ENCODE measurements around the gene CCNA2.

Gene CCNA2

DNA sequence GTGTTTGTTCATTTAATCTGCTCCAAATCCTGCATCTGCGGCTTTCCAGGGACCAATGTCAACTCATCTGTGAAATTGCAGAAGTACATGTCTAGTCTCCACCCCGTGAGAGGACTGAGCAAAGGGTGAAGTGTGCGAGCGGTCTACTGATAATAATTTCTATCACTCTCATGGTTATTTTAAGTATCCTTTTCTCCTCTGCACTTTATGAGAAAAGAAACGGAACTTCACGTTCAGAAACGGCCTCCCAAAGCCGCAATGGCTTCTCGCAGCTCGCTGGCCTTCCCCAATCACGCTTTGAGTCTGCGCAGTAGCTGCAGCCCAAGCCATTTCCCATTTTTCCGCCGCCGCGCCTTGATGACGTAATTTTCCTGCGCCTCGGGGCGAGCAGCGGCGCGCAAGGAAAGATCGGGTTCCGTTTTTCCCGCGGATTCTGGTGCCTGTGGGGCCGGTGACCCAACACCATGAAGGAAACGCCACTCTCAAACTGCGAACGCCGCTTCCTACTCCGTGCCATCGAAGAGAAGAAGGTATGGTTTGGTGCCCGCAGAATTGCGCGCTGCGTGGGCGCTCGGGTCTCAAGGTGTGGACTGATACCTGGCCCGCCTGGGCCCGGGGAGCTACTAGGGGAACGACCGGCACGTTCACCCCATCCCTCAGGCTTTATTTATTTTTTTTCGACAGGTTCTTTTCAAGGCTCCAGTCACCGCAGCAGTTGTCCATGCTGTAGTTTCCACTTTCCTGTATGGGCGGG, 22.5 kb downstream of the CCNA2 start, which contains the start of gene EXOSC9:
Gene EXOSC9 (plus strand): TSS at position 363 of the 754 bp plus-strand sequence. CDS start 102 bp downstream, at position 465.
- DNase-seq = peak; percentile 79

GRCh38 chr4:121800638-121800960, 23.1 kb downstream of the CCNA2 start:
- DNase-seq = no peak

DNA sequence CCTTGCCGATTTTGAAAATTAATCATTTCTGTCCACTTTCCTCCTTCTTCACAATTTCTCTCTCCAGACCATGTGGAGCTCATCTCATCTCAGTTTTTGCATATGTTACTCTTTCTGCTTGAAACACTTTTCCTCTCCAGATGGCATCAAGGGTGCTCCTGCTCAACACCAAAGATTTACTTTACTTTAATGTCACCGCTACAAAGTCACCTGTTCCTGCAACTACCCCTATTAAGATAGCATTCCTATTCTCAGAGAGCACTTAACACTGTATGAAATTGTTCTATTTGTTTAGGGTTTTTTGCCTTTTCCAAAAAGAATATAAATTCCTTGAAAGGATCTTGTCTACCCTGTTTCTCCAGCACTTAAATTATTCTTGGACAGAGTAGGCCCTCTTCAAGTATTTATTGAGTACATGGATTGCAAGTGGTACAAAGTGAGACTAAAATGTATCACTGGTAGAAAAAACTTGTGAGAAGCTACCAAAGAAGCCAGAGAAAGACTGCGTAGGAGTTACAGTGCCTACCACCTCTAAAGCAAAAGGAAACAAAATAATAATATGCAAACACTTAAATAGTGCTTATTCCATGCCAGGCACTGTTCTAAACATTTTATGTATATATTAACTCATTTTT, 23.7 kb downstream of the CCNA2 start:
- DNase-seq = no peak

GRCh38 chr4:121799208-121799823, 24.4 kb downstream of the CCNA2 start:
- DNase-seq = no peak

- no peak for DNase-seq
These were observed 27.4 kb downstream of the CCNA2 start for GRCh38 chr4:121796283-121796682.

GRCh38 chr4:121794505-121795188, 29.0 kb downstream of the CCNA2 start:
- no peak for DNase-seq

GRCh38 chr4:121792966-121793365, 30.7 kb downstream of the CCNA2 start:
- no peak for DNase-seq

DNA sequence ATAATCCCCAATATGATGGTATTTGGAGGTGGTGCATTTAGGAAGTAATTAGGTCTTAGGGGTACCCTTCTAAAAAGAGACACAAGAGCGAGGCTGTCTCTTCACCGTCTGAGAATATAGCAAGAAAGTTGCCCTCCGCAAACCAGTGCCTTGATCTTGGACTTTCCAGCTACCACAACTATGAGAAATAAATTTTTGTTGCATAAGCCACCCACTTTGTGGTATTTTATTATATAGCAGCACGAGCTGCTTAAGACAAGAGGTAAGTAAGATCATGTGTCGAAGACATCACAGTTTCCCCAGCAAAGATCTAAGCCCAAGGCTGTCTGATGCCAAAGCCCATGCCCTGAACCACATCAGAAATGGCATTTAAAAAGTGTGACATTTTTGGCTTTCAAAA, 32.2 kb downstream of the CCNA2 start:
- no peak for DNase-seq

DNA sequence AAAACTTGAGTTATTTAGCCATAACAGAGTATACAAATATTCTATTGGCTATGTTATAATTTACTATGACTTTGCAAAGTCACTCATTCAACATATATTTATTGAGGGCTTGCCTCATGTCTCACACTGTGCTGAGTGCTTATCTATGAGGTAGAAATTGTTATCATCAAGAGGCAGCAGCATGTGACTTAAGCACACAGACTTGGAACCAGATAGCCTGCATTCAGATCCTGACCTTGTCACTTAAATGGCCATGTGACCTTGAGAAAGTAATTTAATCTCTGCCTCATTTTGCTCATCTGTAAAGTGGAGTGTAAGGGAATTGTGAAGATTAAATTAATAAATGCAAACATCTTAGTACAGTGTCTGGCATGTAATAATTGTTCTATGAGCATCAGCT, 32.7 kb downstream of the CCNA2 start:
- DNase-seq = no peak

GRCh38 chr4:121789960-121790829, 33.5 kb downstream of the CCNA2 start:
- DNase-seq = no peak

DNA sequence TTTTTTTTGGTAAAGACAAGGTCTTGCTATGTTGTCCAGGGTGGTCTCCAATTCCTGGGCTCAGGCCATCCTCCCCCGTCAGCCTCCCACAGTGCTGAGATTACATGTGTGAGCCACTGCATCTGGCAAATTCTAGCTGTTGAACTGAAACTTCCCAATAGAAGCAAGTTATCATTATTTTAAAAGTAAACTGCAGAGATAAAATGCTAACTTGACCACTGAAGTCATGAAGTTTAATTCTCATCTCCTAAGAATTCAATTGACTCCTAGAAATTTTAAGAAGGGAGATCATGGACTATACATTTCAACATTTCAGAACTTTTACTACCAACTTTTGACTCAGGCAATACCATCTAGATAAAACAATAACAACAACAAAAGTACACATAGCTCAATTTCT, 34.2 kb downstream of the CCNA2 start:
- no peak for DNase-seq

DNA sequence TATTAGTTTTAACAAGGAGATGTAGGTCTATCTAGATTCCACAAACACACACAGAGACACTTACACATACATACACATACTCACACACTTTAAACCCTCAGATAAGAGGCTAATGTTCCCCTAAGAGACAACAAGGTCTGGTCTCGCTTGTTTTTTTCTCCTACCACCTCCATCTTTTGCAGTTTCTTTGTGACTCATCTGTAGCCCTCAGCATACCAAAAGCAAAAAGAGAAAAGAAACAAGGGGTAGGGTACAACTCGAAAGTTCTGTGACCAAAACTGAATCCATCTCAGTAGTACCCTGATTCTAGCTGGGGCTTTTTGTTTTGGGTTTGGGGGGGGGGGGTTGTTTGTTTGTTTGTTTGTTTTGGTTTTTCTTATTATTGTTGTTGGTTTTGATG, 34.8 kb downstream of the CCNA2 start:
- DNase-seq = no peak

GRCh38 chr4:121786221-121786620, 37.5 kb downstream of the CCNA2 start:
- DNase-seq = no peak

- DNase-seq = no peak
These were observed 38.2 kb downstream of the CCNA2 start for GRCh38 chr4:121785479-121785878.

- no peak for DNase-seq
These were observed 38.7 kb downstream of the CCNA2 start for GRCh38 chr4:121784975-121785374.

DNA sequence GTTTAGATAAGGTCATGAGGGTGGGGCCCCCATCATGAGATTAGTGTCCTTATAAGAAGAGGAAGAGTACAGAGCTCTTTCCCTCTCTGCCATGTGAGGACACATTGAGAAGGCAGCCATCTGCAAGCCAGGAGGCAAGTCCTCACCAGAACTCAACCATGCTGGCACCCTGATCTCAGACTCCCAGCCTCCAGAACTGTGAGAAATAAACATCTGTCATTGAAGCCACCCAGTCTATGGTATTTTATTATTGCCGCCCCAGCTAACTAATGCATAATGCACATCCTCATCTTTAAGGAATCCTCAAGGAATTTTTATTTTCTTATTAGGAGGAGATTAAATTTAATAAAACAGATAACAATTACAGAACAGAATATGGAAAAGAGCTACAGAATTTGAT, 39.3 kb downstream of the CCNA2 start:
- no peak for DNase-seq

DNA sequence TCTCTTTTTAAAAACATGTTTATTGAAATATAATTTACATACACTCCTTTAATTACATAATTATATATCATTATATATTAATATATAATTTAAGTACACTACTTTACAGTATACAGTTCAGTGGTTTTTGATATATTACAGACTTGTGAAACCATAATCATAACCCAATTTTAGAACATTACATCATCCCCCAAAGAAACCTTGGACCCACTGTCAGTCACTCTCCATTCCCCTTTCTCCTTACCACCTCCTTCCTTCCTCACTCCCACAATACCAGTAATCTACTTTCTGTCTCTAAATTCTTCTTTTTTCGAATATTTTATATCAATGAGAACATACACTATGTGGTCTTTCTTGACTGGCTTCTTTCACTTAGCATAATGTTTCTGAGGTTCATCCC, 40.5 kb downstream of the CCNA2 start:
- no peak for DNase-seq

DNA sequence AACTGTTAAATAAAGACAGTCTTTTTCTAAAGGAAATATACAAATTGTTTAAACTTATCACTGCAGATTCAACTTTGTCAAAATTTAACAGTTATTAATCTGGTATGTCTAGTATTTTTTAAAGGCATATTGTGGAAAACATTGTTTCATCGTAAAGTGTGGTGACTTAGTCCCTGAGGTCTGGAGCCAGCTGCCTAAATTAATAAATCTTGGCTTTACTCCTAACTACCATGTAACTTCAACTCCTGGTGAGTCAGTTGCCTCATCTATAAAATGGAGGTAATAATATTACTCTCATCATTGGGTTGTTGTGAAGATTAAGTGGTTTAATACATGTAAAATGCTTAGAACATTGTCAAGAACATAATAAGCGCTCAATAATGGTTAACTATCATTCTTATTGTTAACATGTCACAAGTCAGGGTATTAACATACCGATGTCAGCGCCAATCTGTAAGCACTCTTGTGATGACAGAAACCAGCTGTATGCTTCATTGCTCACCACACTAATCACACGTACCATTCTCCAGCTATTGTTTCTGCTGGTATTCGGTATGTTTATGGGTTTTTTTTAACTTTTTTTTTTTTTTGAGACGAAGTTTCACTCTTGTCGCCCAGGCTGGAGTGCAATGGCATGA, 44.6 kb downstream of the CCNA2 start:
- no peak for DNase-seq

DNA sequence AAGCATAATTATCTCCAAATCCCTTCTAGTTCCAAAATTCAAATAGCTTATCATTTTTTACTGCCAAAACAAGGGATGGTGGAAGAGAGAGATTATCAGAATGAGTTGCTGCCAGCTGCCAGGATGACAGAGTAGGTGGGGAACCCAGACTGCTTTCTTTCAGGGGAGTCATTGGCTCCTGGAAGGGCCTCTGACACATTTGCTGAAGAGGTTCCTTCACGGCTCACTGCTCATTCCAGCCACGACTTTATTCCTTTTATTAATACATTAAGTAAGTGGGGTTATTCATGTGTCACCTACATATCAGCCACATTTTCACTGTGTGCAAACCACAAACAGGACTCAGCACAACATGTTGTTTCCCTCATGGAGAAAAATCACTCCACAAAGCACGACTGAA, 46.1 kb downstream of the CCNA2 start:
- DNase-seq = no peak

DNA sequence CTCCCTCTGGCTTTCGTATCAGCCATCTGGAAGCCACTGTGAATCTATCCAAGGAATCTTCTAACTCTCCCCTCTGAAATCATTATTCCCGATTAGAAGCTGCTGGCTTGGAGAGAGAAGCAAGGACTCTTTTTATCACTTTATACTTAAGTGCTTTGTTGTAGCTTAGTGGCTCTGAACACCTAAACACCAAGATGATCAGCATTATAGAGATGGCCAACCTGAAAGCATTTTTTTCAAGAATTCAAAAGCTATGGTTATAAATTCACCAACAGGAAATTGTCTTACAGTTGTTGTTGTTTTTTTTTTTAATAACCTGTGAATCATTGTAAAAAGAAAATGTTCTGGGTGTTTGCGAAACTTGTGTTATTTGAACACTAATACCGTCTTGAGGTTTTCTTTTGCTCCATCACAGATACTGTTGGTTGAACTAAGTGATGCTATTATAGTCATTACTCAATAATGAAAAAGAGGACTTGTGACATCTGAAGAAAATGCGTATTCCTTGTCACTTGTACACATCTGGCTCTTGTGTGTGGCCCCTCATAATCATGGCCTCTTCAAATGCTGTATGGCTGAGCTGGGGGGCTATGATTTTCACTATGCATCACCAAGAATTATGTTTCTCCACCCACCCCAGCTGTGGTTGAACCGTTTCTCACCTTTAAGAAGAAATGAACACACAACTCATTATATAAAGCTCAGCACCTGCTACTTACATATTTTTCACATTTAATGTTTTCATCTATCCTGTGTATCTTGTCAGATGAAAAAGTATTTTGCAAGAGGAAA, 46.9 kb downstream of the CCNA2 start:
- no peak for DNase-seq

DNA sequence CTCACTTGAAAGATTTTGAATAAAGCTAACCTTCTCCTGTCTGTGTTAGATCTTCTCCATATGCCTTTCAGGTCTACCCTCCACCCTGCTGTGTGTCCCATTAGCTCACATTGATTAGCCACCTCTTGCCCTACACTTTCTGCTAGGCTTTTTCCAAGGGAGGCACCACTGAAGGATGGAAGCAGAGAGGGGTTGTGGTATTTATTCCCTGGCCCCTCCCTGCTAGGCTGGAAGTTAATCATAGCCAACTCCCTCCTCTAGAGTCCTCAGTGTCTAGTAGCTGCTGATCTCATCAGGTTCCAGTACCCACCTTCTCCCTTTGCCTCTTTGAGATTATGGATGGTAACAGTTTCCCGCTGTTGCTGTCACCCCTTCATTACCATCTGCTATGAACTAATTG, 49.8 kb downstream of the CCNA2 start:
- no peak for DNase-seq
